HG03060 (cell line): ENCODE data around the gene CRACR2B.

Experiments used
- ATAC-seq: cut with Tn5 transposase; IDR thresholded peaks from one replicate; pipeline ENCODE4 v1.9.1; 2021; ENCODE audit warnings: low read depth, moderate number of reproducible peaks; ENCODE audit not compliant: unreplicated experiment

The CRACR2B gene

DNA sequence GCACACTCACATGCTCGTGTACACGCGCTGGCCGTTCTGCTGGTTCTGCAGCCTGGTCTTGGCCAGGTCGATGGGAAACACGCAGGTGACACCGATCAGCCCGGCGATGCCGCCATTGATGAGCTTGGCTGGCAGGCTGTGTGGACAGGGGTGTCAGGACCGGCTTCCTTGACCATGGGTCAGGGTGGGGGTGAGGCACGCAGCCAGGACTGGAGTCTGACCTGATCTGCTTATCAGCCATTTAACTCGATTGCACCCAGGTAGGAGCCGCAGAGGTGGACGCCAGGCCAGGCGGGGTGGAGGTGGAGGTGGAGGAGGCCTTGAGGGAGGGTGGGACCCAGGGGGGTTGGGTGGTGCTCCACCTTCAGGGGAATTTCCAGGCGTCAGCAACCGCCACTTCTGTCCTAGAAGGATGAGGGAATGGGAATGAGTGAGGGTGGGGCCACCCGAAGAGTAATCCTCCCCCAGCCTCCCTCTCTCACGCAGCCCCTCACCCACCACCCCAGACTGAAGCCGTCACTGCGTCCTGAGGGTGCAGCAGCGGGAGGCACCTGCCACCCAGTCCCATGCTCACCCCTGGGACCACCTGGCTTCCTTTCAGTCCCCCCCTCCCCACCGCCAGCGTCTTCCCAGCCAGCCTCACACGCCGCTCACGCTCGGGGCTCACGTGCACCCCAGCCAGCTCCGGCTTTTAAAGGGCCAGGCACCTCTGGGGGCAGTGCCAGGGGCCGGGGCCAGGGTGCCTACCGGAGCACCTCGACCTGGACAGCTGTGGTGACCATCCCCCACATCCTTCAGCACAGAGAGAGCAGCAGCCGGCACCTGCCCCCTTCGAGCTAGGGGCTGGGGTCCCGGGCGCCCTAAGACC is 32.7 kb upstream of the CRACR2B start:
- ATAC-seq = no peak

GRCh38 chr11:795634-796564 is 31.8 kb upstream of the CRACR2B start:
- ATAC-seq = no peak

DNA sequence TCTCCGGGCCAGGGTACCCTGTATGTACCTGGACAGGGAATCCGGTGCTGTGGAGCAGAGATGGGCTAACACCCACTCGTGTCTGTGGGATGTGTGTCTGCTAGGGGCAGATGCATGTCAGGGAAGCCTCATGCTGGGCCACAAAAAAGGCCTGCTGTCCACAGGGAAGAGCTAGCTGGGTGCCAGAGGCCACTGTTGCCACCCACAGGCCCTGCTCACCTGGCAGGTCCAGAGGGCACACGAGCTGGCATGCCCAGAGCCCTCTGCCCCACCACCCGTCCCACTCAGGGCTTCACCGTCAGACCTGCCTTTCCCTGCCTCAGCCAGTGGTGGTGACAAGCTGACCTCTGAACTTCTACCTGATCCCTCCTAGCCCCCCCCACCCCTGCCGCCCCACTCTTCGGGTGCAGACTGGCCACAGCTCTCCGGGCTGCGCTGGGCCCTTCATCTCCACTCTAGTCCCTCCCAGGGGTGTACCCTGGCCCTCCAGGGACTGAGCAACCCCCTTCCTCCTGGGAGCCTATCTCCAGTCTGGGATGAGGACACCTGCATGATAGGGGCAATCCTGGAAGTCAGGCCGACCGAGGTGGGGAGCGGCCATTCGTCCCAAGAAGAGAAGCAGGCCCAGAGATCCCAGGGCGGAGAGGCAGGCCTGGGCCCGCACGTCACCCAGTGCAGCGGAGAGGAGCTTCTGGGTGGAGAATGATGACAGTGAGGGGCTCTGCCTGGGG is 31.0 kb upstream of the CRACR2B start:
- ATAC-seq = no peak

DNA sequence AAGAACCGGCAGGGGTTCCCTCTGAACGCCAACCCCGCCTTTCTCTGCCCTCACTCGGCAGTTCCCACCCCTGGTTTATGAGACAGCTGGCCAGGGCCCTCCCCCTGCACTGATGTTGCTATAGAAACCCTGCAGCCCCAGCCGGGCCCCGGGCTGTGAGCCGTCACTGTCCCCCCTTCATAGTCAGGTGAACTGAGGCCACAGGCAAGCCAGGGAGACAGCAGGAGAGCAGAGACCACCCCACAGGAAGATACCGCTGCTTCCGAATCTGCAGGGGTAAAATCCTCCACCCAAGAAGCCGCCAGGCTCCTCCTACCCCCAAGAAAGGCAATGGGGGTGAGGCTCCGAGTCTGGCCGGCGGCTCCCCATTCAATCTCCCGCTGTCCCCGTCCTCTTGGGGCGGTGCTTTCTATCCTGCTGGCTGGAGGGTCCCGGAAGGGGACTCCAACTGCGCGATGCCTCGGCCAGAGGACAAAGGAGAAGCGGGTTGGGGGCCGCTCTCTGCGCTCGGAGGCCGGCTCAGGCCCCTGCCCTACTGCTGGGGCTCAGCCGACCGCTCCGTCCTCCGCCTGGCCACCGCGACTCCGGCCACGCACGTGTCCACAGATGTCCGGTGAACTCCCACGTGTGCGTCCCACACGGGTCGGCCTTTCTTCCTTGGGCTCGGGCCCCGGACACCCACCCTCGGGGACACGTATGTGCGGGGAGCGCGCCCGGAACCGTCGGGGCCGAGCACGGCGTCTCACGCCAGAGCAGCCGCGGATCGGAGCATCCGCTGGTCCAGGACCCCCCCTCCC is 30.2 kb upstream of the CRACR2B start:
- ATAC-seq = peak; percentile 39

GRCh38 chr11:798093-798713 is 29.5 kb upstream of the CRACR2B start, which contains the start of gene SLC25A22:
SLC25A22 (minus strand) TSS chr11:798281; CDS start chr11:795006, 3,275 bp downstream.
- ATAC-seq = peak; percentile 29

- no peak for ATAC-seq
Observed at GRCh38 chr11:799641-800316, 27.9 kb upstream of the CRACR2B start.

GRCh38 chr11:800473-800872 is 27.2 kb upstream of the CRACR2B start:
- ATAC-seq = no peak

- ATAC-seq = no peak
Observed at GRCh38 chr11:801097-801780, 26.5 kb upstream of the CRACR2B start.

DNA sequence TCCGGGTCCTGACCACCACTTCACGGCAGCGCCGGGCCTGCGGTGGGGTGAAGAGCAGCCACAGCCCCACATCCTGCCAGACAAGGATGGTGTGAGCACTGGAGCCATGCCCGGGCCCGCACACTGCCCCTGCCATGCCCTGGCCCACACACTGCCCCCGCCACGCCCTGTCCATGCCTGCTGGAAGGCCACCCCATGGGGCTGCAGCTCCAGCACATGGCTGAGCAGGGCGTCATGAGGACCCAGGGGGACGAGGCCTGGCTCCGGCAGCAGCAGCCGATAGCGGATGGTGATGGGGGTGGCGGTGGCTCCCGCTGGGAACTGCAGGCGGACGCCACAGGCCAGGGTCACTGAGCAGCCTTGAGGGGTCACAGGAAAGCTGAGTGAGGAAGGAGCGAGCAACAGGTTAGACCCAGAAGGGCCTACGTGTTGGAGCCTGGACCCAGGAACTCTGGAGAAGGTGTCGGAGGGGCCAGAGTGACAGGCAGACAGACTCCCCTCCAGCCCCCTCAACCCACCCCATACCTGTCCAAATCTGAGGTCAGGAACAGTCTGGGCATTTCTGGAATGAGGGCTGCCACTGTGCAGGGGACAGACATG is 25.6 kb upstream of the CRACR2B start:
- no peak for ATAC-seq

- no peak for ATAC-seq
Observed at GRCh38 chr11:802693-803466, 24.8 kb upstream of the CRACR2B start.

DNA sequence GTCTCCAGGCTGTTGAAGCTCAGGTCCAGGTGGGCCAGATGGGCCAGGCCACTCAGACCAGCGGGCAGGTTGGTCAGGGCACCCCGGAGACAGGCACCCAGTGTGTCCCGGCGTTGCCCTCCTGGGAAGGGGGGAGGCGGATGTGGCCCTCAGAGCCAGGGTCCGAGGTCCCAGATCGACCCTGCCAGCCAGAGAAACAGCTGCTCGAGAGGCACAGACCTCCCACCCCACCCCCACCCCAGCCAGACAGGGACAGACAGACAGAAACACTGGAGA is 24.3 kb upstream of the CRACR2B start:
- no peak for ATAC-seq

DNA sequence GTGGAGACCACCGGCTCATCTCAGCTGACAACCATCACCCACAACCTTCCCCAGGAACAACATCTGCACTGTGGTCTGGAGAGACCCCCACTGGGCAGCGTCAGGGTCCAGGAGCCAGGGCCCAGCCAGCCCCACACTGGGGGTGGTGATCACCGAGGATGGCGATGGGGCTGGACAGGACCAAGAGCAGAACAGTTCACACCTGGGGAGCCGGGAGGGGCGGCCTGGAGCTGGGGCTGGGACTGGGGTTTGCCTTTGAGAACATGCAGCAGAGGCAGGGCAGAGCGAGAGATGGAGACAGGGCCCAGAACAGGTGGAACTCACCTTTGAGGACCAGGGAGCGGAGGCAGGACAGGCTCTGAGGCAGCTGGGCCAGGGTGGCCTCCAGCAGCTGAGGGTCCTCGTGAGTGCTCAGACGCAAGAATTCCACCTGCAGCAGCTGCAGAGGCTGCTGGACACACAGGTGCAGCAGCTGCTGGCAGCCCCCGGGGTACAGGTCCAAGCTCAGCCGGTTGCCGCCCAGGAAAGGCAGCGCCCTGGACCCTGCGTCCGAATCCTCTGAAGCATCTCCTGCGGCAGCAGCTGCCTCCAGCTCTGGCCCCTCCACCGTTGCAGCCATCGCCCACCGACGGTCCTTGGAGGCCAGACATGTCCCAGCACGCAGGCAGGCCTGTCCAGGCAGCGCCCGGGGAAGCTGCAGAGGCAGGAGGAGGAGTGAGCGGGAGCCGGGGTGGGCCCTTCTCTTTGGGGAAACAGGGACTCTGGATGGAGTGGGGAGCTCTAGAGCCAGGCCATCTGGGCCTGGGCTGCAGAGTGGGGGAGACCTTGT is 23.7 kb upstream of the CRACR2B start:
- no peak for ATAC-seq

DNA sequence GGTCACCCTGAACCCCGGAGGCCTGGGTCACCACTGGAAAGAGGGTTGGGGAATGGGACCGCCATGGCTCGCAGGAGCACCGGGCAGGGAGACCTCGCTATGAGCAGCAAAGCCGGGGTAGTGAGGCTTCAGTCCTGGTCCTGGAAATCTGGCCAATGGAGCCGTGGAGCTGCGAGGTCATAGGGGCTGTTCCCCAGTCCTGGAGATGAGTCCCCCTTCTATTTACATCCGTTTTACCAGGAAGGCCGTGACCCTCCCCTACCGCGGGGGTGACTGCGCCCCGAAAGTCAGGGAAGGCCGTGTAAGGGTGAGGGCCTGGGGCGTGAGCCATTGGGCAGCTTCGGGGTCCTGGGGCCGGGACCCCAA is 23.1 kb upstream of the CRACR2B start:
- no peak for ATAC-seq

GRCh38 chr11:808427-809286 is 19.1 kb upstream of the CRACR2B start:
- no peak for ATAC-seq

GRCh38 chr11:809287-810039 is 18.3 kb upstream of the CRACR2B start, which contains the start of gene RPLP2:
RPLP2 (plus strand) TSS chr11:809967; CDS start chr11:810235, 268 bp downstream.
- peak; percentile 58 for ATAC-seq
